Heart left ventricle (tissue), 16 donors: Measurements from ENCODE around the gene HIPK4. TPM values are rescaled to one million over a fixed set of nuclear protein-coding genes. Genes with fewer than 3 reads are reported as not detected.

Experiments
- ATAC-seq, 4 donors: fragments of 200-7000 bp; cut with Tn5 transposase; one replicate each; pipeline ENCODE4 v1.9.1; 2020 to 2022; ENCODE audit warnings: moderate library complexity in 4 of 4, mild to moderate bottlenecking in 3 of 4, moderate number of reproducible peaks in 1 of 4
- DNase-seq, 5 donors: peaks; one replicate each; pipeline ENCODE4 v3.0.0-alpha.2; 2020
- H3K27ac ChIP-seq, 12 donors: fragments of 200-600 bp; sonication (generic) in 4 of 12; one replicate each; pipeline versions ENCODE4 v1.5.0 to v1.8.0; 2016 to 2022; ENCODE audit warnings: mild to moderate bottlenecking in 2 of 12
- H3K27me3 ChIP-seq, 9 donors: fragments of 200-600 bp; sonication (generic) in 2 of 9; one replicate each; pipeline versions ENCODE4 v1.5.1 to v1.8.0; 2016 to 2022; ENCODE audit warnings: mild to moderate bottlenecking in 3 of 9
- H3K36me3 ChIP-seq, 9 donors: fragments of 200-600 bp; sonication (generic) in 2 of 9; one replicate each; pipeline versions ENCODE4 v1.5.0 to v1.8.0; 2018 to 2022; ENCODE audit warnings: mild to moderate bottlenecking in 2 of 9
- H3K4me1 ChIP-seq, 12 donors: fragments of 200-600 bp; sonication (generic) in 4 of 12; one replicate each; pipeline versions ENCODE4 v1.5.0 to v1.8.0; 2016 to 2022; ENCODE audit warnings: mild to moderate bottlenecking in 3 of 12
- H3K4me3 ChIP-seq, 12 donors: fragments of 200-600 bp; sonication (generic) in 4 of 12; one replicate each; pipeline versions ENCODE4 v1.5.0 to v1.8.0; 2017 to 2022; ENCODE audit warnings: mild to moderate bottlenecking in 9 of 12, moderate library complexity in 4 of 12
- H3K9me3 ChIP-seq, 12 donors: fragments of 200-600 bp; sonication (generic) in 4 of 12; one replicate each; pipeline versions ENCODE4 v1.5.0 to v1.8.0; 2016 to 2022; ENCODE audit warnings: mild to moderate bottlenecking in 1 of 12
- POLR2A ChIP-seq, 2 donors: fragments of 450-650 bp; IDR thresholded peaks; one replicate each; pipeline ENCODE4 v1.6.1; 2017; ENCODE audit warnings: antibody characterized with exemption in 2 of 2, mild to moderate bottlenecking in 2 of 2, moderate library complexity in 2 of 2
- WGBS, 4 donors: extraction: QIAGEN DNeasy Blood & Tissue Kit in 2 of 4; methylation state at CpG; one replicate each; pipeline versions ENCODE4 v1.1.5 to v1.1.7; 2013 to 2018; 5-methylcytosine and 5-hydroxymethylcytosine counted together
- intact Hi-C, 10 donors: fragments of 100-400 bp; cut with DNase I; formaldehyde crosslinking; loops; one replicate each; pipeline versions ENCODE4 v1.11.1 to v1.14.2; 2022
- polyA plus RNA-seq, 2 donors: library from polyadenylated mRNA; stranded (reverse); fragments of 200-250 nt; gene quantifications; one replicate each; pipeline ENCODE4 v1.2.3, GENCODE V29; 2013
- total RNA-seq, 9 donors: library from RNA; depleted of rRNA in 2 of 9; stranded (reverse); fragments of >200 nt in 2 of 9; fragmentation: NEBNext Ultra II Directional in 3 of 9; extraction: Animal tissue kit (Norgen Biotek cat#: 25700) in 3 of 9; gene quantifications; one replicate each; pipeline versions ENCODE4 v1.1.0 to v1.2.4, GENCODE V29; 2016 to 2023
- TF ChIP-seq, protein P1 (sequence below), 12 donors: fragments of 200-600 bp; sonication (generic) in 4 of 12; IDR thresholded peaks; one replicate each; pipeline versions ENCODE4 v1.5.0 to v1.8.0; 2018 to 2022; ENCODE audit warnings: antibody characterized with exemption in 12 of 12, mild to moderate bottlenecking in 5 of 12
- donor health status: ischemic (EF 13 %, LVEDD 7.1; RV severe dilation, severe dysfunction).
- donor health status: healthy with polysubstance abuse.
- donor health status: DM: no; HTN: yes; CAD: no.
- donor health status: DM: no; HTN: no; CAD: no.
- donor health status: ischemic (EF 25% LVEDD 6.9; RV normal size, moderate dysfunction).
- donor health status: ischemic (EF 25% LVEDD 5.7; RV mildly dilated, moderate dysfunction).
- donor health status: healthy.
- donor health status: DM: yes; HTN: yes; CAD: no.
- donor health status: ischemic (EF 35%, LVEDD 5.7; RV mildly dilated, moderate dysfunction).
- donor health status: nonischemic (EF 11% LVEDD 7.7; RV severe dilation, severe dysfunction).
- donor health status: DM: yes; HTN: yes; CAD: no.
- donor health status: PGD.
- donor health status: ischemic (EF 29% LVEDD 5.4; RV normal size, mild dysfunction).
- donor health status: nonischemic (EF 23%, LVEDD 6.1; RV moderate dilation, normal function).

Gene HIPK4
- total and polyA plus RNA-seq, 11 donors, result 0.07 to 0.14 (median 0.12) TPM; not detected in 6

DNA sequence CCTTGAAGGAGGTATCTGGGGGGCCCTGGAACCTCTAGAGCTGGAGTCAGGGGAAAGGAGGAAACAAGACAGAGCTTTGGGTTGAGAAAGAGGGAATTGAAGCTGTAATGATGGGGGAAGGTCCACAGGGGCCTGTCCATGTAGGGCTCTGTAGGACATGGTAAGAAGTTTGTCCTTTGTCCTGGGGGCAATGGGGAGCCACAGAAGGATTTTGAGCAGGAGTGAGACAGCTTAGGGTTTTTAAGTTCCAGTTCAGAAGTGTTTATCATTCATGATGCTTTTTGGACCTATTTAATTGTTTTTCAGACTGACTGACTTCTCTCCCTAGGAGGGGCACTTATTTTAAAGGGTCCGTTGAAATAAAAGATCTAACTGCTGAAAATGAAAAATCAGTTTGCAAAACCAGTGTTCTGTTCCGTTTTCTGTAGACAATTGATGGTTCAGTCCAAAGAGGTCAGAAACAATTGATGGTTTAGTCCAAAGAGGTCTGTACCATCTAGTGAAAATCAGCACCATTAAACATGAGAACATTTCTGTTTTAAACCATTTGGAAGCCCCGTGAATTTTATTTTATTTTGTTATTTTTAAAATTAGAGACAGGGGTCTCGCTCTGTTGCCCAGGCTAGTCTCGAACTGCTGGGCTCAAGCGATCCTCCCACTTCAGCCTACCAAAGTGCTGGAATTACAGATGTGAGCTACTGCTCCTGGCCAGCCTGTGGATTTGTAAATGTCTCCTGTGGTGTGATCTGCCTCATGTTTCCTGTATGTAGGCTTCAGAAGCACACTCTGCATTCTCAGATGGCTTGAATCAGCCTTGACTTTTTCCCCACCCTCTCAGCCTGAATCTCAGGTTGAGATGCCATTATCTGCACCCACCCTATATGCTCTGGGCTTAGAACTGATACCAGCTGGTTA lies 33.0 kb downstream of the HIPK4 start:
- peaks cover 0 to 45% (median 0%) of the 10 kb centered on the region in 12 donors for H3K4me1 ChIP-seq
- no peaks in the 10 kb centered on the region for H3K27me3 ChIP-seq
- WGBS, 4 donors, result 88 to 96% (median 91%) methylated on average over 6 of the region's 6 CpGs
- H3K27ac ChIP-seq, result no peak overlapping the region
- TF ChIP-seq, protein P1, sequence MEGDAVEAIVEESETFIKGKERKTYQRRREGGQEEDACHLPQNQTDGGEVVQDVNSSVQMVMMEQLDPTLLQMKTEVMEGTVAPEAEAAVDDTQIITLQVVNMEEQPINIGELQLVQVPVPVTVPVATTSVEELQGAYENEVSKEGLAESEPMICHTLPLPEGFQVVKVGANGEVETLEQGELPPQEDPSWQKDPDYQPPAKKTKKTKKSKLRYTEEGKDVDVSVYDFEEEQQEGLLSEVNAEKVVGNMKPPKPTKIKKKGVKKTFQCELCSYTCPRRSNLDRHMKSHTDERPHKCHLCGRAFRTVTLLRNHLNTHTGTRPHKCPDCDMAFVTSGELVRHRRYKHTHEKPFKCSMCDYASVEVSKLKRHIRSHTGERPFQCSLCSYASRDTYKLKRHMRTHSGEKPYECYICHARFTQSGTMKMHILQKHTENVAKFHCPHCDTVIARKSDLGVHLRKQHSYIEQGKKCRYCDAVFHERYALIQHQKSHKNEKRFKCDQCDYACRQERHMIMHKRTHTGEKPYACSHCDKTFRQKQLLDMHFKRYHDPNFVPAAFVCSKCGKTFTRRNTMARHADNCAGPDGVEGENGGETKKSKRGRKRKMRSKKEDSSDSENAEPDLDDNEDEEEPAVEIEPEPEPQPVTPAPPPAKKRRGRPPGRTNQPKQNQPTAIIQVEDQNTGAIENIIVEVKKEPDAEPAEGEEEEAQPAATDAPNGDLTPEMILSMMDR (IDR thresholded peaks at IDR 0.05), result no peak
- no peak for TF ChIP-seq POLR2A (IDR thresholded peaks at IDR 0.05)
- no peaks in the 10 kb centered on the region for H3K9me3 ChIP-seq
- H3K4me3 ChIP-seq, result no peak overlapping the region
- no peak for ATAC-seq
- intact Hi-C loops, result loop anchor here in 1 of 10 donors (5.0 kb wide), 1 partner anchor 45 kb away; no protein-coding TSS in a partner anchor
- H3K36me3 ChIP-seq, result peaks cover 0 to 20% (median 6%) of the 10 kb centered on the region in 9 donors
- no peak for DNase-seq

DNA sequence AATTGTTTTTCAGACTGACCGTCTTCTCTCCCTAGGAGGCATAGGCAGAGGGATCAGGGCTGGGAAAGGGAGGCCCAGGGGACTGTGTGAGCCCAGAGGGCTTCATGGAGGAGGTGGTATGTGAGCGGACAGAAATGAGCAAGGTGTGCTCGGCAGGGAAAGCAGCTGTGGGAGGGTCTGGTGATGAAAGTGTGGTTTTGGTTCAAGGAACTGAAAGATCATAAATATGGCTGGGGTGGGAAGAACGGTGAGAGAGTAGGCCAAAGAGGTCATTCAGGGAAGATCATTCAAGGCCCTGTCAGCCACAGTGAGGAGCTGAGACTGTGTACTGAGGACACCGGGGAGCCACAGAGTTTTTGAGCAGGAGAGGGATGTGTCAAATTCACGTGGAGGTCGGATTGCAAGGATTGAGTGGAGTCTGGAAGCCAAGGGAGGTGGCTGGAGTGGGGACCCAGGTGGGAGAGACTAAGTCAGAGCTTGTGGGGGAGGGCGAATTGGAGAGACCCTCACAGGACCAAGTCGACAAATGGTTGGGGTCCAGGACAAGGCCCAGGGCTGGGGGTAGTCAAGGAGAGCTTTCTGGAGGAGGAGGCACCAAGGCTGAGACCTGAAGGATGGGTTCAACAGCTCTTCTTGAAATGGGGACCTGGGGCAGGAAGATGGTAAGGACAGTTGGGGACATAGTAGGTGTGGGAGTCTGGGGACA lies 33.9 kb downstream of the HIPK4 start:
- intact Hi-C loops, result loop anchor here in 1 of 10 donors (5.0 kb wide), 1 partner anchor 46 kb away; no protein-coding TSS in a partner anchor
- TF ChIP-seq, protein P1 (IDR thresholded peaks at IDR 0.05), result no peak
- TF ChIP-seq POLR2A (IDR thresholded peaks at IDR 0.05), result no peak
- no peak overlapping the region for H3K27ac ChIP-seq
- DNase-seq (no peak), ATAC-seq (no peak)
- H3K9me3 ChIP-seq, result no peaks in the 10 kb centered on the region
- 85 to 91% (median 85%) methylated on average over 9 of the region's 9 CpGs for WGBS, 4 donors
- peaks cover 0 to 37% (median 0%) of the 10 kb centered on the region in 12 donors for H3K4me1 ChIP-seq
- H3K27me3 ChIP-seq, result no peaks in the 10 kb centered on the region
- no peak overlapping the region for H3K4me3 ChIP-seq
- peaks cover 0 to 20% (median 6%) of the 10 kb centered on the region in 9 donors for H3K36me3 ChIP-seq

DNA sequence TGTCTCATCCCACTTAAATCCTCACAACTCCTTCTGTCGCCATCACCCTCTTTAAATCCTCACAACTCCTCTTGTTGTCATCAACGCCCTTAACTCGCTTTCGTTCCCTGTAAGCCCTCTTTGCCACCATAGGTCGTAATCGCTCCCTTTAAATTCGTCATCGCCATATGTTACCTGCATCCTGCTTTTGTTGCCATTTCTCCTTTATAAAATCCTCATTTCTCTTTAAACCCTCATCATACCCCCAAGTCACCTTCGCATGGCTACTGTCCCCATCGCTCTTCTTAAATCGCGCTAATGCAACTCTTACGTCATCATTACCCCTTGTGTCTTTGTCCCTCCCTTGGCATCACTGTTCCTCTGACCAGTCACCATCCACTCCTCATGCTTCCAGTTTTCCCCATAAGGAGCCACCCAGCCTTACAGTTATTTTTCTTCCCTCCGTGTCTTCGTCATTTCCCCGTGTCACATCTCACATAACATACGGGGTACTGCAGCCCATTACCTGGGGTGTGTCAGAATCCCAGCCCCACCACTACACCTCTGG lies 40.9 kb downstream of the HIPK4 start:
- H3K36me3 ChIP-seq, result peaks cover 0 to 7% (median 0%) of the 10 kb centered on the region in 9 donors
- peak overlapping the region; percentile 38 to 98 (median 76) for H3K4me3 ChIP-seq
- H3K27me3 ChIP-seq, result no peaks in the 10 kb centered on the region
- H3K27ac ChIP-seq, result peak overlapping the region; percentile 55 to 88 (median 78)
- no peak for DNase-seq
- intact Hi-C loops, result loop anchor here in 2 of 10 donors (2.0 to 10.0 kb wide), 5 partner anchors 52 to 93 kb away; partner anchors contain the start of genes SERTAD1 (in 1 of the 2) and SERTAD3 (in 1 of the 2)
- no peak for TF ChIP-seq POLR2A (IDR thresholded peaks at IDR 0.05)
- TF ChIP-seq, protein P1 (IDR thresholded peaks at IDR 0.05), result no peak
- peaks cover 0 to 31% (median 19%) of the 10 kb centered on the region in 12 donors for H3K4me1 ChIP-seq
- WGBS, 4 donors, result 11 to 18% (median 15%) methylated on average over 17 of the region's 17 CpGs
- ATAC-seq, result no peak
- H3K9me3 ChIP-seq, result no peaks in the 10 kb centered on the region
